Measurements from ENCODE around the gene RIMS1. TPM values are rescaled to one million over a fixed set of nuclear protein-coding genes. Genes with fewer than 3 reads are reported as not detected.

RIMS1 gene
- total and polyA plus RNA-seq, 2 donors (not counting 1 experiment from before 2014, with no cell fraction given), result not detected

DNA sequence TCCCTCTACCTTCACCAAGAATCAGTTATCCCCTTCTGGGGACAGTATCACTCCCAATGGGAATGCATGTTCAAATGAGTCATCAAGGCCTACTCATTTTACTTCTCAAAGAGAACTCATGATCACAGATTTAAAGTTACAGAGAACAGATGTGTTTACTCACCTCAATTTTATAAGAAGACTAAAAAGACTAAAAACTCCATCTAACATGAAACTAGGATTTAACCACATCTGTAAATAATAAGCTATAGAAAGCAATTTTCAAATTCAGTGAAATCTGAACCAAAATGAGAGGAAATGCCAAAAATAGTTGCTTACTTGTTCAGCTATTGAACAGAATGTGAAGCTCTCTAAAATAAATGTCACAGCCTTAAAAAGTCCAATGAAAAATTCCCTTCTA, 435.4 kb downstream of the RIMS1 start:
- H3K4me1 Mint-ChIP-seq, result no peaks in the 10 kb centered on the region
- Histone ChIP-seq H3K9ac (ENCODE audit: low read length) (no peak overlapping the region), H2AFZ (ENCODE audit: insufficient read depth, low read depth, low read length, poor library complexity, severe bottlenecking) (no peak overlapping the region), H3K79me2 (ENCODE audit: control insufficient read depth, insufficient read depth, low read length) (no peaks in the 10 kb centered on the region), H3K4me1 (ENCODE audit: control insufficient read depth in 2 of 2, insufficient read depth in 2 of 2, low read length in 2 of 2) (no peaks in the 10 kb centered on the region), H3K4me2 (replicated peaks; ENCODE audit: low read depth, low read length, poor library complexity, severe bottlenecking) (no peak overlapping the region), H3K4me3 (ENCODE audit: control extremely low read depth in 1 of 5, extremely low read depth in 1 of 5, insufficient read depth in 1 of 5, low read depth in 2 of 5, low read length in 4 of 5) (no peak overlapping the region), H3K9me3 (ENCODE audit: control extremely low read depth in 1 of 3, control insufficient read depth in 2 of 3, insufficient read depth in 1 of 3, low read length in 2 of 3) (no peaks in the 10 kb centered on the region), H3K27ac (ENCODE audit: low read length in 2 of 2) (no peak overlapping the region), H3K36me3 (replicated peaks in 1 of 2; ENCODE audit: control extremely low read depth in 1 of 2, control insufficient read depth in 1 of 2, extremely low read depth in 1 of 2, insufficient read depth in 2 of 2, low read length in 1 of 2) (no peaks in the 10 kb centered on the region), H4K20me1 (ENCODE audit: control insufficient read depth, insufficient read depth, low read length, poor library complexity, severe bottlenecking) (no peaks in the 10 kb centered on the region), H3K27me3 (replicated peaks in 1 of 4; ENCODE audit: control extremely low read depth in 1 of 4, control insufficient read depth in 3 of 4, insufficient read depth in 4 of 4, low read length in 3 of 4) (no peaks in the 10 kb centered on the region)
- DNase-seq (no peak), ATAC-seq (ENCODE audit: low read depth) (no peak)
- H3K4me3 Mint-ChIP-seq, result no peak overlapping the region
- no peak overlapping the region for H3K27ac Mint-ChIP-seq
- intact Hi-C loops (cut with micrococcal nuclease), result no loop called here
- TF ChIP-seq, protein P1, sequence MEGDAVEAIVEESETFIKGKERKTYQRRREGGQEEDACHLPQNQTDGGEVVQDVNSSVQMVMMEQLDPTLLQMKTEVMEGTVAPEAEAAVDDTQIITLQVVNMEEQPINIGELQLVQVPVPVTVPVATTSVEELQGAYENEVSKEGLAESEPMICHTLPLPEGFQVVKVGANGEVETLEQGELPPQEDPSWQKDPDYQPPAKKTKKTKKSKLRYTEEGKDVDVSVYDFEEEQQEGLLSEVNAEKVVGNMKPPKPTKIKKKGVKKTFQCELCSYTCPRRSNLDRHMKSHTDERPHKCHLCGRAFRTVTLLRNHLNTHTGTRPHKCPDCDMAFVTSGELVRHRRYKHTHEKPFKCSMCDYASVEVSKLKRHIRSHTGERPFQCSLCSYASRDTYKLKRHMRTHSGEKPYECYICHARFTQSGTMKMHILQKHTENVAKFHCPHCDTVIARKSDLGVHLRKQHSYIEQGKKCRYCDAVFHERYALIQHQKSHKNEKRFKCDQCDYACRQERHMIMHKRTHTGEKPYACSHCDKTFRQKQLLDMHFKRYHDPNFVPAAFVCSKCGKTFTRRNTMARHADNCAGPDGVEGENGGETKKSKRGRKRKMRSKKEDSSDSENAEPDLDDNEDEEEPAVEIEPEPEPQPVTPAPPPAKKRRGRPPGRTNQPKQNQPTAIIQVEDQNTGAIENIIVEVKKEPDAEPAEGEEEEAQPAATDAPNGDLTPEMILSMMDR (IDR thresholded peaks at IDR 0.05), result no peak
- TF ChIP-seq EZH2 (IDR thresholded peaks at IDR 0.05; ENCODE audit: borderline replicate concordance, insufficient read depth, low read depth, low read length, poor library complexity, severe bottlenecking), result no peak
- peaks cover 5% of the 10 kb centered on the region for H3K27me3 Mint-ChIP-seq
- CTCF ChIA-PET, result no interaction called here
- H3K9me3 Mint-ChIP-seq (ENCODE audit: insufficient read depth), result no peaks in the 10 kb centered on the region
- POLR2A ChIA-PET, result no interaction called here

DNA sequence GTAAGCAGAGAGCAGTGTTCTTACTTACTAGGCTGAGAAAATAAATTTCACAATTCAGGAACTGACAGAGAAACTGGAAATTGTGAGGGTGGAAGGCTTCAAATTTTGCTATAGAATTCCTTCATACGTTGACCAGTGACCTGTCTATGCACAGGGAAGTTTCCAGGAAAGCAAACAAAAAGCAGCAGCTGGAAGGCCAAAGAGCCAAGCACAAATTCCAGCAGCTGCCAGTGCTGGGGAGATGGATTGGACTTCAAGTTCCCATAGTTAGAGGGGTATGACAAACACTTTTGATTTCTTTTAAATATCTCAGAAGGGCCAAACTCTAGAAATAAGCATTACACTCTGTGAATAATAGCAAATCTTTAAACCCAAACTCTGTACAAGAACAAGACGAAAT, 436.4 kb downstream of the RIMS1 start:
- ChIA-PET POLR2A (no interaction called here), CTCF (no interaction called here)
- Histone ChIP-seq H2AFZ (ENCODE audit: insufficient read depth, low read depth, low read length, poor library complexity, severe bottlenecking) (no peak overlapping the region), H3K27ac (ENCODE audit: low read length in 2 of 2) (no peak overlapping the region), H3K36me3 (replicated peaks in 1 of 2; ENCODE audit: control extremely low read depth in 1 of 2, control insufficient read depth in 1 of 2, extremely low read depth in 1 of 2, insufficient read depth in 2 of 2, low read length in 1 of 2) (no peaks in the 10 kb centered on the region), H3K4me3 (ENCODE audit: control extremely low read depth in 1 of 5, extremely low read depth in 1 of 5, insufficient read depth in 1 of 5, low read depth in 2 of 5, low read length in 4 of 5) (no peak overlapping the region), H3K9ac (ENCODE audit: low read length) (no peak overlapping the region), H3K4me1 (ENCODE audit: control insufficient read depth in 2 of 2, insufficient read depth in 2 of 2, low read length in 2 of 2) (no peaks in the 10 kb centered on the region), H3K27me3 (replicated peaks in 1 of 4; ENCODE audit: control extremely low read depth in 1 of 4, control insufficient read depth in 3 of 4, insufficient read depth in 4 of 4, low read length in 3 of 4) (no peaks in the 10 kb centered on the region), H3K4me2 (replicated peaks; ENCODE audit: low read depth, low read length, poor library complexity, severe bottlenecking) (no peak overlapping the region), H4K20me1 (ENCODE audit: control insufficient read depth, insufficient read depth, low read length, poor library complexity, severe bottlenecking) (no peaks in the 10 kb centered on the region), H3K9me3 (ENCODE audit: control extremely low read depth in 1 of 3, control insufficient read depth in 2 of 3, insufficient read depth in 1 of 3, low read length in 2 of 3) (no peaks in the 10 kb centered on the region), H3K79me2 (ENCODE audit: control insufficient read depth, insufficient read depth, low read length) (no peaks in the 10 kb centered on the region)
- 80% methylated on average over 1 of the region's 2 CpGs for WGBS (ENCODE audit: insufficient coverage)
- no peak for DNase-seq
- no peak for ATAC-seq (ENCODE audit: low read depth)
- no peak for TF ChIP-seq EZH2 (IDR thresholded peaks at IDR 0.05; ENCODE audit: borderline replicate concordance, insufficient read depth, low read depth, low read length, poor library complexity, severe bottlenecking)
- TF ChIP-seq, protein P1 (IDR thresholded peaks at IDR 0.05), result no peak
- Mint-ChIP-seq H3K9me3 (ENCODE audit: insufficient read depth) (no peaks in the 10 kb centered on the region), H3K4me3 (no peak overlapping the region), H3K27me3 (peaks cover 6% of the 10 kb centered on the region), H3K4me1 (no peaks in the 10 kb centered on the region), H3K27ac (no peak overlapping the region)
- intact Hi-C loops (cut with micrococcal nuclease), result no loop called here

All from B cell (primary cell).